WERI-Rb-1 (cell line): ENCODE measurements around the gene RAI2.

Experiments
- DNase-seq: peaks from one replicate; pipeline ENCODE4 v3.0.0-alpha.2; 2020
- H3K27ac ChIP-seq: fragments of 250-450 bp; sonication (Bioruptor Pico); 2 replicates; pipeline ENCODE4 v1.5.1; 2020; ENCODE audit warnings: mild to moderate bottlenecking, moderate library complexity
- H3K27me3 ChIP-seq: fragments of 250-450 bp; sonication (Bioruptor Pico); 2 replicates; pipeline ENCODE4 v1.5.1; 2021; ENCODE audit warnings: mild to moderate bottlenecking, low read depth, moderate library complexity; ENCODE audit not compliant: insufficient read depth, severe bottlenecking
- H3K36me3 ChIP-seq: fragments of 250-450 bp; sonication (Bioruptor Pico); 2 replicates; pipeline ENCODE4 v1.5.1; 2020; ENCODE audit warnings: mild to moderate bottlenecking, moderate library complexity
- H3K4me3 ChIP-seq: 2 replicates; pipeline ENCODE4 v1.5.1; 2011; ENCODE audit warnings: low read depth, mild to moderate bottlenecking, control low read depth, low read length
- H3K9me3 ChIP-seq: fragments of 250-450 bp; sonication (Bioruptor Pico); 2 replicates; pipeline ENCODE4 v1.5.1; 2021; ENCODE audit warnings: mild to moderate bottlenecking, moderate library complexity; ENCODE audit not compliant: severe bottlenecking
- TF ChIP-seq, protein P1 (sequence below): IDR thresholded peaks from 2 replicates; pipeline ENCODE4 v1.5.1; 2011; ENCODE audit warnings: low read depth, mild to moderate bottlenecking, control low read depth, inconsistent platforms, low read length

Gene RAI2

DNA sequence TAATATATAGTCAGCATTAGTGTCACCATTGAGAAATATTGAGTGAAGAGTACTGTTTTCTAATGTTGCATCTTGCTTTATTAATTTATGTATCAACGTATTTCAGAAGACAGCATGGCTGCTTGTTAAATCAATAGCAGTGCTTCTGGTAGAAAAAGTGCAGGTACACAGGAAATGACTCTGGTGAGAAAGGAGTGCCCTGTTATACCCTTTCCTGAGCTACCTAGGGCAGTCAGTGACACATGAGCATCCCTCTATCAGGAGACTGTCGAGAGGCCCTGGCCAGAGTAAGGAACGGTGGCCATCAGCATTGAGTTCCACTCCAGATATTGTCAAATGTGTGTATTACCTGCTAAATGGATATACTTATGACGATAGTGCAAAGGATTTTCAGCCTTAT lies 81.7 kb downstream of the RAI2 start:
- TF ChIP-seq, protein P1, sequence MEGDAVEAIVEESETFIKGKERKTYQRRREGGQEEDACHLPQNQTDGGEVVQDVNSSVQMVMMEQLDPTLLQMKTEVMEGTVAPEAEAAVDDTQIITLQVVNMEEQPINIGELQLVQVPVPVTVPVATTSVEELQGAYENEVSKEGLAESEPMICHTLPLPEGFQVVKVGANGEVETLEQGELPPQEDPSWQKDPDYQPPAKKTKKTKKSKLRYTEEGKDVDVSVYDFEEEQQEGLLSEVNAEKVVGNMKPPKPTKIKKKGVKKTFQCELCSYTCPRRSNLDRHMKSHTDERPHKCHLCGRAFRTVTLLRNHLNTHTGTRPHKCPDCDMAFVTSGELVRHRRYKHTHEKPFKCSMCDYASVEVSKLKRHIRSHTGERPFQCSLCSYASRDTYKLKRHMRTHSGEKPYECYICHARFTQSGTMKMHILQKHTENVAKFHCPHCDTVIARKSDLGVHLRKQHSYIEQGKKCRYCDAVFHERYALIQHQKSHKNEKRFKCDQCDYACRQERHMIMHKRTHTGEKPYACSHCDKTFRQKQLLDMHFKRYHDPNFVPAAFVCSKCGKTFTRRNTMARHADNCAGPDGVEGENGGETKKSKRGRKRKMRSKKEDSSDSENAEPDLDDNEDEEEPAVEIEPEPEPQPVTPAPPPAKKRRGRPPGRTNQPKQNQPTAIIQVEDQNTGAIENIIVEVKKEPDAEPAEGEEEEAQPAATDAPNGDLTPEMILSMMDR = no peak
- no peak overlapping the region for H3K27ac ChIP-seq
- no peaks in the 10 kb centered on the region for H3K36me3 ChIP-seq
- no peak overlapping the region for H3K4me3 ChIP-seq
- no peak for DNase-seq
- H3K9me3 ChIP-seq = no peaks in the 10 kb centered on the region
- H3K27me3 ChIP-seq = peaks cover 6% of the 10 kb centered on the region

DNA sequence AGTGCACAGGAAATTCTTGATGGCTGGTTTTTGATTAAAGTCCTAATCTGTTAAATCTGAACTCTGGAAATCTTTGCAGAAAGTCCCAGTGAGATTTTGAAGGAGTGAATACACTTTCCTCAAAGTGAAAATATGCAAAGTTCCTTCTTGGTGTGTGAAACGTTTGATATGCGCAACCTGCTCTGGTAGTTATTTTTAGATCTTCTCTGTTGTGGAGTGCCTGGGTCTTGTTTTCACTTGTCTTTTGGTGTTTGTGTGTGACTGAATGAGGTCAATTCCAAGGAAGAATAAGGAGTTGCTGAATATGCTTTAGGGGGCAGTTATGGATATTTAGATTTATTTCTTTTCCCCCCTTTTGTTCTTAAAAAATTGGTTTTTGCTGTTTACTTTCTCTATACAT lies 82.1 kb downstream of the RAI2 start:
- no peak for DNase-seq
- TF ChIP-seq, protein P1 = no peak
- peaks cover 11% of the 10 kb centered on the region for H3K27me3 ChIP-seq

DNA sequence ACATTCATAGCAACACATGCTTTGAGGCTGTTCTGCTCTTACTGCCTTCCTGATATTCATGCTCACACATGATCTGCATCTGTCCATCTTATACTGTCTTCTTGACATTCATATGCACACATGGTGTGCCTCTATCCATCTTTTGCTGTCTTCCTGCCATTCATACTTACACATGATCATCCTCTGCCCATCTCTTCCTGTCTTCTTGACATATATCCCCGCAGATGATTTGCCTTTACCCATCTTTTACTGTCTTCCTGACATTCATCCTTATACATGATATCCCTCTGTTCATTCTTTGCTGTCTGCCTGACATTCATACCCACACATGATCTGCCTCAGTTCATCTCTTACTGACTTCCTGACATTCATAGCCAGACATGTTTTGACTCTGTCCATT lies 87.0 kb downstream of the RAI2 start:
- TF ChIP-seq, protein P1 = no peak
- Histone ChIP-seq H3K27ac (no peak overlapping the region), H3K4me3 (no peak overlapping the region), H3K9me3 (no peaks in the 10 kb centered on the region), H3K36me3 (no peaks in the 10 kb centered on the region), H3K27me3 (peaks cover 48% of the 10 kb centered on the region)
- no peak for DNase-seq

More for the DNA sequence above, 82.1 kb downstream of the RAI2 start:
- Histone ChIP-seq H3K9me3 (no peaks in the 10 kb centered on the region), H3K36me3 (no peaks in the 10 kb centered on the region), H3K4me3 (no peak overlapping the region), H3K27ac (no peak overlapping the region)

DNA sequence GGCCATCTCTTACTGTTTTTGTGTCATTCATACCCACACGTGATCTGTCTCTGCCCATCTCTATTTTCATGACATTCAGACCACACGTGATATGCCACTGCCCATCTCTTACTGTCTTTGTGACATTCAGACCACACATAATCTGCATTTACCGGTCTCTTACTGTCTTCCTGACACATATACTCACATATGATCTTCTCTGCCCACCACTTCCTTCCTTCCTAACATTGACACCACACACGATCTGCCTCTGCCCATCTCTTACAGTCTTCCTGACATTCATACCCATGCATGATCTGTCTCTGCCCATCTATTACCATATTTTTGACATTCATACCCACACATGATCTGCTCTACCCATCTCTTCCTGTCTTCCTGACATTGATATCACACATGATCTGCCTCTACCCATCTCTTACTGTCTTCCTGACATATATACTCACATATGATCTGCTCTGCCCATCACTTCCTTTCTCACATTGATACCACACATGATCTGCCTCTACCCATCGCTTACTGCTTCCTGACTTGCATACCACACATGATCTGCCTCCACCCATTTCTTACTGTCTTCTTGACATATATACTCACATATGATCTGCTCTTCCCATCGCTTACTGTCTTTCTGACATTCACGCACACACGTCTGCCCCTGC lies 87.7 kb downstream of the RAI2 start:
- Histone ChIP-seq H3K9me3 (no peaks in the 10 kb centered on the region), H3K4me3 (no peak overlapping the region), H3K27ac (no peak overlapping the region), H3K27me3 (peaks cover 53% of the 10 kb centered on the region), H3K36me3 (no peaks in the 10 kb centered on the region)
- DNase-seq = no peak
- TF ChIP-seq, protein P1 = no peak

DNA sequence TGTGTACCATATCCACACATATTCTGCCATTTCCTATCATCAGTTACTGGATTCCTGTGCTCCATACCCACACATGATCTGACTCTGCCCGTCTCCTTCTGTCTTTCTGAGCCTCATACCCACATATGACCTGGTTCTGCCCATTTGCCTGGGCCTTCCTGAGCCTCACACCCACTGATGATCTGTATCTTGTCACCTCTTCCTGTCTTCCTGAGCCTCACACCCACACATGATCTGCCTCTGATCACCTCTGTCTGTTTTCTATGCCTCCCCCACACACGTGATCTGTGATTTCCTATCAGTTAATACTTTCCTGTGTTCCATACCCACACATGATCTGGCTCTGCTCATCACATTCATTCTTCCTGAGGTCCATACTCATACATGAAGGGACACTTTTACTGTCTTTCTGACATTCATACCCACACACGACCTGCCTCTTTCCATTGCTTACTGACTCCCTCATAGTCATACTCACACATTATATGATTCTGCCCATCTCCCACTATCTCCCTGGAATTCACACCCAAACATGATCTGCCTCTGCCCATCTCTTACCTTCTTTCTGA lies 91.3 kb downstream of the RAI2 start:
- H3K27me3 ChIP-seq = peaks cover 72% of the 10 kb centered on the region
- no peaks in the 10 kb centered on the region for H3K36me3 ChIP-seq
- H3K27ac ChIP-seq = no peak overlapping the region
- TF ChIP-seq, protein P1 = no peak
- no peak for DNase-seq
- no peaks in the 10 kb centered on the region for H3K9me3 ChIP-seq
- no peak overlapping the region for H3K4me3 ChIP-seq

DNA sequence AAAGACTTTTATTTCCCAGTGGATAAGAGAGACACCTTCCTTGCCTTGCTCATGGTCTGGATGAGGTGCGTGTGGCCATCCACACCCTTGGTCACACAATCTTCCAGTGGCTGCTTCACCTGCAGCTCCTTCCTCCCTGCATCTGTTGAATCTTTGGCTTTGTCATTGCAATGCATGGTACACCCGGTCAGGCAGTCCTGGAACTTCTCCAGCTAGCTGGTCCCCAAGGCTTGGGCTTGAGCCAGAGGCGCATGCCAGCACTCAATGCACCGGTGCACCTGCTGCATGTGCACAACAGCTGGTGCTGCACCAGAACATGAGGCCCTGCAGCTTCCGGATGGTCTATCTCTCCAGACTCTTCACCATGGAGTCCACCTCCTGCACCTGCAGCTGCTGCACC lies 92.1 kb downstream of the RAI2 start:
- Histone ChIP-seq H3K36me3 (no peaks in the 10 kb centered on the region), H3K9me3 (no peaks in the 10 kb centered on the region), H3K27me3 (peaks cover 69% of the 10 kb centered on the region), H3K4me3 (no peak overlapping the region), H3K27ac (no peak overlapping the region)
- no peak for DNase-seq
- TF ChIP-seq, protein P1 = no peak
